ENCODE results near the gene CFAP20DC.

DNA sequence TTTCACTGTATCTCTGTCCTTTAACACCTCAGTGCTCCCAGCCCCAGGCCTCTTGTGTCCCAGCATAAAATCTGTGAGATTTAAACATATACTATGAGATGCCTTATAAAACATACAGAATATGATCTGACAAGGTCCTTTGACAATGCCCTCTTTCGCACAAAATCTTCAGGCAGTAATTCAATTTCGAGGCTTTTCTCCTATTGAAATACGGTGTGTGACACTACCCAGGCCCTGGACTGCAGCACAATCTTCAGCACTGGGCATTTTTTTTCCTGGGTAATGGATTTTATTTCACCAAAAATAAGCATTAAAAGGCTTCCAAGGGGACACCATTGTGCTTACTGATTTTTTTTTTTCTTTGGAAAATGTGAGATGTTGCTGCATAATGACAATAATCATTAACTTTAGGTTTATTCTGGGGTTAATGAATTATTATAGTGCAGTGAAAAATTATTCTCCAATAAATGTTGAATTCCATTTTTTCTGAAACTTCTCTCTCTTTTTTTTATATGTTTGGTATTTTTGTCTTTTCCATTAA is 342.4 kb downstream of the CFAP20DC start:
- no peak for TF ChIP-seq POLR2AphosphoS5 (IDR thresholded peaks at IDR 0.05; ENCODE audit: low read depth, low read length)
- TF ChIP-seq POLR2A (IDR thresholded peaks at IDR 0.05; ENCODE audit: low read depth, low read length) = no peak
